ENCODE measurements around the gene VAV3. TPM values are rescaled to one million over a fixed set of nuclear protein-coding genes. Genes with fewer than 3 reads are reported as not detected.

Gene VAV3
- total RNA-seq, 2 donors from 2014 or later, result 18.4 to 21.4 TPM

DNA sequence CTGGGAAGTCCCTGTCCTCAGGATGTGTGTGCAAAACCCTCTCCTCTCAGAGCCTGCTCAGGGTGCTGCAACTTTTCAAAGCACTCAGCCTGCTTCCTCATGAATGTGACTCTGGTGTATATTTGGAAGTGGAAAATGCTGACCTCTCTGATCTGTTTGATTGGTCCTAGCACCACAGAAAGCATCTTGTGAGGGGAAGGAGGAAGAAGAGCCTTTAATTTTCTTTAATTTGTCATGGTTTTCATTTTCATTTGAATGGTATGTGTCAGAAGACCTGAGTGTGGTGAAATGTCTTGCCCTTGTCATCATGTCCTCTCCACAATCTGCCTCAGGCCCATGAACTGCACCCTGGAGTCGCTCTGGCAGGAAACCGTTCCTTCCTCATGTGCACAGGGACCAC is 440.7 kb downstream of the VAV3 start:
- Histone ChIP-seq H3K27ac (no peak overlapping the region), H3K4me1 (no peaks in the 10 kb centered on the region), H3K9me3 (no peaks in the 10 kb centered on the region), H3K36me3 (replicated peaks in 1 of 2; ENCODE audit: insufficient read depth in 1 of 2, low read depth in 2 of 2) (no peaks in the 10 kb centered on the region), H3K27me3 (no peaks in the 10 kb centered on the region), H3K4me3 (no peak overlapping the region)
- TF ChIP-seq POLR2A (IDR thresholded peaks at IDR 0.05), result no peak
- TF ChIP-seq, protein P1, sequence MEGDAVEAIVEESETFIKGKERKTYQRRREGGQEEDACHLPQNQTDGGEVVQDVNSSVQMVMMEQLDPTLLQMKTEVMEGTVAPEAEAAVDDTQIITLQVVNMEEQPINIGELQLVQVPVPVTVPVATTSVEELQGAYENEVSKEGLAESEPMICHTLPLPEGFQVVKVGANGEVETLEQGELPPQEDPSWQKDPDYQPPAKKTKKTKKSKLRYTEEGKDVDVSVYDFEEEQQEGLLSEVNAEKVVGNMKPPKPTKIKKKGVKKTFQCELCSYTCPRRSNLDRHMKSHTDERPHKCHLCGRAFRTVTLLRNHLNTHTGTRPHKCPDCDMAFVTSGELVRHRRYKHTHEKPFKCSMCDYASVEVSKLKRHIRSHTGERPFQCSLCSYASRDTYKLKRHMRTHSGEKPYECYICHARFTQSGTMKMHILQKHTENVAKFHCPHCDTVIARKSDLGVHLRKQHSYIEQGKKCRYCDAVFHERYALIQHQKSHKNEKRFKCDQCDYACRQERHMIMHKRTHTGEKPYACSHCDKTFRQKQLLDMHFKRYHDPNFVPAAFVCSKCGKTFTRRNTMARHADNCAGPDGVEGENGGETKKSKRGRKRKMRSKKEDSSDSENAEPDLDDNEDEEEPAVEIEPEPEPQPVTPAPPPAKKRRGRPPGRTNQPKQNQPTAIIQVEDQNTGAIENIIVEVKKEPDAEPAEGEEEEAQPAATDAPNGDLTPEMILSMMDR (IDR thresholded peaks at IDR 0.05), result no peak
- intact Hi-C loops (cut with DNase I), result no loop called here
- 78 to 80% methylated on average over 2 of the region's 2 CpGs for WGBS, 2 donors
- ATAC-seq (no peak), DNase-seq (no peak)

DNA sequence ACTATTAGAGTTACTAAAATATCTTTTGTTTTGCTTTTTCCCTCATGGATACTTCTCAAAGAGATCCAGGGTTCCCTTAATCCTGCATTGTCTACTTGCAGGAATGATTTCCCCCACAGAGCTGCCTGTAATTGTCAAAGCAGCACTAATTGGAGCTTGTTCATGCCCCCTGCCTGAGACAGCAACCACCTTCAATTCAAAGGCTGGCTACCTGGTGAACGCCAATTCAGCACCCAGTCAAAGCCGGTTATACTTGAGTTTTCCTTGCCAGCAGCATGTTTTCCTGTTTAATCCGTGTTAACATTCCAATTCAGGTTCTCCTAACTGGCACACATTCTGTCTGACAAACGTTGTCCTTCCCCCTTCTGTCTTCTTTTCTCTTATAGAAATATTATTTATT is 441.2 kb downstream of the VAV3 start:
- H3K9me3 ChIP-seq, result no peaks in the 10 kb centered on the region
- H3K4me3 ChIP-seq, result no peak overlapping the region
- no peaks in the 10 kb centered on the region for H3K27me3 ChIP-seq
- H3K4me1 ChIP-seq, result no peaks in the 10 kb centered on the region
- WGBS, 2 donors, result 40 to 56% methylated on average over 4 of the region's 4 CpGs
- intact Hi-C loops (cut with DNase I), result no loop called here
- no peaks in the 10 kb centered on the region for H3K36me3 ChIP-seq (replicated peaks in 1 of 2; ENCODE audit: insufficient read depth in 1 of 2, low read depth in 2 of 2)
- DNase-seq, result no peak
- H3K27ac ChIP-seq, result no peak overlapping the region
- ATAC-seq, result no peak
- no peak for TF ChIP-seq POLR2A (IDR thresholded peaks at IDR 0.05)
- TF ChIP-seq, protein P1 (IDR thresholded peaks at IDR 0.05), result no peak

DNA sequence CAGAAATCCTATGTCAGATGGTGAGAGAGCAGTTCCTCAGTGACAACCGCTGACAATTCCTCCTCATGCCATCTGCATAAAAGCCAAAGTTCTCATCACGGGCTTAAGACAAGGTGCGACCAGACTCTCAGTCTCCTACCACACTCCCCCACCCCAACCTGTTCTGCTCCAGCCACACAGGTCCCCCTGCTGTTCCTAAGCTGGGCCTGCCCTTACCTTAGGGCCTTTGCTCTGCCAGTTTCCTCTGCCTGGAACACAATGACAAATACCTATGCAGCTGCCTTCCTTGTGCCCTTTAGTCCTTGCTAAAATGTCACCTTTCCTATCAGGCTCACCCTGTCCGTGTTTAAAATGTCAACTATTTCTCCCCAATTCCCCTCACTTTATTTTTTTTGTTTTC is 441.9 kb downstream of the VAV3 start:
- Histone ChIP-seq H3K27me3 (no peaks in the 10 kb centered on the region), H3K27ac (no peak overlapping the region), H3K36me3 (replicated peaks in 1 of 2; ENCODE audit: insufficient read depth in 1 of 2, low read depth in 2 of 2) (no peaks in the 10 kb centered on the region), H3K4me1 (no peaks in the 10 kb centered on the region), H3K4me3 (no peak overlapping the region), H3K9me3 (no peaks in the 10 kb centered on the region)
- no peak for DNase-seq
- 50 to 58% methylated on average over 4 of the region's 4 CpGs for WGBS, 2 donors
- intact Hi-C loops (cut with DNase I), result no loop called here
- ATAC-seq, result no peak
- no peak for TF ChIP-seq POLR2A (IDR thresholded peaks at IDR 0.05)
- TF ChIP-seq, protein P1 (IDR thresholded peaks at IDR 0.05), result no peak

Small RNA genes within 50 kb of the gene (microRNA-seq; reads per million reads assigned to microRNA genes)
- 0 reads per million in 2 donors for gene MIR7852 (ENCODE audit: borderline number of aligned reads in 2 of 2, borderline replicate concordance in 2 of 2)

Small RNA genes within 50 kb of the gene (small RNA-seq; reads per million reads assigned to genes)
- not detected for gene MIR7852

Other genes with a start within 250 kb of the VAV3 start
- gene SLC25A24, start 235.2 kb upstream of the VAV3 start, total RNA-seq, result 10 to 100 TPM in 1 of 2 donors, 1 to 10 TPM in 1; 6.3 to 21.5 TPM

All from body of pancreas (tissue), 4 donors.